ENCODE measurements around the gene AMDHD2.
A peak's percentile ranks its signal among the peaks of the same experiment; 100 is the strongest.

AMDHD2 gene

GRCh38 chr16:2498531-2499253 is 21.5 kb upstream of the AMDHD2 start:
- H3K4me3 ChIP-seq = no peak overlapping the region
- TF ChIP-seq Cebpa-rat (IDR thresholded peaks at IDR 0.05) = no peak
- H4K20me1 ChIP-seq = peaks cover 5 to 100% (median 92%) of the 10 kb centered on the region in 11 experiments; a peak in 21 of 22 replicates
- no peaks in the 10 kb centered on the region for H3K27me3 ChIP-seq
- peak overlapping the region in 5 of 11 experiments; percentile 15 to 47 (median 37); a peak in 8 of 22 replicates for H3K27ac ChIP-seq
- peak overlapping the region; percentile 28 to 71 (median 49); a peak in 16 of 22 replicates for H3K9ac ChIP-seq
- peaks cover 49 to 67% (median 59%) of the 10 kb centered on the region in 10 experiments for H3K4me1 ChIP-seq
- no peaks in the 10 kb centered on the region for H3K9me3 ChIP-seq (replicated peaks in 1 of 11)
- peaks cover 13 to 85% (median 66%) of the 10 kb centered on the region in 11 experiments for H3K36me3 ChIP-seq
- H3K4me2 ChIP-seq = peak overlapping the region; percentile 63 to 86 (median 79)

GRCh38 chr16:2499454-2499853 is 20.7 kb upstream of the AMDHD2 start:
- peaks cover 13 to 77% (median 63%) of the 10 kb centered on the region in 11 experiments for H3K36me3 ChIP-seq
- no peak overlapping the region; a peak in 1 of 22 replicates for H3K4me2 ChIP-seq

GRCh38 chr16:2499890-2500429 is 20.2 kb upstream of the AMDHD2 start:
- H3K4me1 ChIP-seq = peaks cover 47 to 64% (median 58%) of the 10 kb centered on the region in 10 experiments
- peaks cover 13 to 75% (median 63%) of the 10 kb centered on the region in 11 experiments for H3K36me3 ChIP-seq
- H3K27ac ChIP-seq = no peak overlapping the region
- H3K4me3 ChIP-seq = no peak overlapping the region
- no peaks in the 10 kb centered on the region for H3K27me3 ChIP-seq
- H4K20me1 ChIP-seq = peaks cover 5 to 94% (median 80%) of the 10 kb centered on the region in 11 experiments; a peak in 21 of 22 replicates
- H3K9ac ChIP-seq = no peak overlapping the region
- no peaks in the 10 kb centered on the region for H3K9me3 ChIP-seq (replicated peaks in 1 of 11)
- no peak overlapping the region for H3K4me2 ChIP-seq
- no peak for TF ChIP-seq Cebpa-rat (IDR thresholded peaks at IDR 0.05)

More at GRCh38 chr16:2499454-2499853, 20.7 kb upstream of the AMDHD2 start:
- no peaks in the 10 kb centered on the region for H3K27me3 ChIP-seq
- no peak for TF ChIP-seq Cebpa-rat (IDR thresholded peaks at IDR 0.05)
- no peaks in the 10 kb centered on the region for H3K9me3 ChIP-seq (replicated peaks in 1 of 11)
- H3K9ac ChIP-seq = peak overlapping the region in 4 of 11 experiments; percentile 28 to 59 (median 38); a peak in 2 of 22 replicates
- H3K27ac ChIP-seq = no peak overlapping the region
- peaks cover 47 to 66% (median 58%) of the 10 kb centered on the region in 10 experiments for H3K4me1 ChIP-seq
- no peak overlapping the region for H3K4me3 ChIP-seq
- H4K20me1 ChIP-seq = peaks cover 5 to 94% (median 84%) of the 10 kb centered on the region in 11 experiments; a peak in 21 of 22 replicates

GRCh38 chr16:2500430-2500917 is 19.7 kb upstream of the AMDHD2 start:
- peak overlapping the region in 3 of 11 experiments; percentile 13 to 46 (median 18); a peak in 3 of 22 replicates for H3K9ac ChIP-seq
- peaks cover 5 to 94% (median 75%) of the 10 kb centered on the region in 11 experiments; a peak in 21 of 22 replicates for H4K20me1 ChIP-seq
- no peak overlapping the region for H3K4me3 ChIP-seq
- peak overlapping the region in 2 of 11 experiments; percentile 46 to 55; a peak in 2 of 22 replicates for H3K4me2 ChIP-seq
- TF ChIP-seq Cebpa-rat (IDR thresholded peaks at IDR 0.05) = no peak
- H3K27me3 ChIP-seq = no peaks in the 10 kb centered on the region
- H3K4me1 ChIP-seq = peaks cover 47 to 63% (median 58%) of the 10 kb centered on the region in 10 experiments
- no peak overlapping the region for H3K27ac ChIP-seq
- no peaks in the 10 kb centered on the region for H3K9me3 ChIP-seq (replicated peaks in 1 of 11)
- H3K36me3 ChIP-seq = peaks cover 13 to 72% (median 63%) of the 10 kb centered on the region in 11 experiments

GRCh38 chr16:2500918-2501750 is 19.0 kb upstream of the AMDHD2 start:
- peaks cover 43 to 60% (median 54%) of the 10 kb centered on the region in 10 experiments for H3K4me1 ChIP-seq
- peak overlapping the region; percentile 13 to 88 (median 41); a peak in 17 of 22 replicates for H3K4me2 ChIP-seq
- H3K36me3 ChIP-seq = peaks cover 10 to 72% (median 59%) of the 10 kb centered on the region in 11 experiments
- no peak for TF ChIP-seq Cebpa-rat (IDR thresholded peaks at IDR 0.05)
- H4K20me1 ChIP-seq = peaks cover 5 to 93% (median 68%) of the 10 kb centered on the region in 11 experiments; a peak in 21 of 22 replicates
- no peaks in the 10 kb centered on the region for H3K27me3 ChIP-seq
- H3K4me3 ChIP-seq = no peak overlapping the region
- peak overlapping the region in 8 of 11 experiments; percentile 8 to 46 (median 31); a peak in 10 of 22 replicates for H3K9ac ChIP-seq
- H3K9me3 ChIP-seq (replicated peaks in 1 of 11) = no peaks in the 10 kb centered on the region
- no peak overlapping the region for H3K27ac ChIP-seq

- TF ChIP-seq Cebpa-rat (IDR thresholded peaks at IDR 0.05) = no peak
- Histone ChIP-seq H3K4me1 (peaks cover 40 to 57% (median 51%) of the 10 kb centered on the region in 10 experiments), H3K9ac (peak overlapping the region in 9 of 11 experiments; percentile 4 to 46 (median 28); a peak in 11 of 22 replicates), H3K27ac (no peak overlapping the region), H3K27me3 (no peaks in the 10 kb centered on the region), H3K4me2 (peak overlapping the region; percentile 13 to 88 (median 41); a peak in 17 of 22 replicates), H3K36me3 (peaks cover 0 to 64% (median 49%) of the 10 kb centered on the region in 11 experiments; a peak in 21 of 22 replicates), H3K9me3 (replicated peaks in 1 of 11) (no peaks in the 10 kb centered on the region), H3K4me3 (no peak overlapping the region), H4K20me1 (peaks cover 5 to 90% (median 61%) of the 10 kb centered on the region in 11 experiments; a peak in 21 of 22 replicates)
Observed at GRCh38 chr16:2501946-2502895, 17.9 kb upstream of the AMDHD2 start.

GRCh38 chr16:2505695-2506094 is 14.5 kb upstream of the AMDHD2 start:
- no peak for TF ChIP-seq Cebpa-rat (IDR thresholded peaks at IDR 0.05)
- Histone ChIP-seq H3K4me2 (no peak overlapping the region), H3K4me1 (peaks cover 40 to 73% (median 55%) of the 10 kb centered on the region in 10 experiments), H3K27me3 (no peaks in the 10 kb centered on the region), H3K4me3 (no peak overlapping the region), H3K36me3 (peaks cover 0 to 34% (median 18%) of the 10 kb centered on the region in 11 experiments; a peak in 15 of 22 replicates), H3K27ac (no peak overlapping the region), H3K9ac (0 out of 22 replicates have a peak overlapping the region, but pooled peaks of 2 of the 11 experiments have one; percentile 31 to 33), H4K20me1 (peaks cover 0 to 78% (median 38%) of the 10 kb centered on the region in 11 experiments; a peak in 20 of 22 replicates), H3K9me3 (replicated peaks in 1 of 11) (no peaks in the 10 kb centered on the region)
